Neutrophil (primary cell): ENCODE results near the gene ZNF729.
"Not testable (repeated sequence)": the region's sequence is repeated elsewhere in the genome, so short reads cannot be mapped to it uniquely, and the experiment has no call there.

Experiments used
- H3K27ac ChIP-seq: fragments of 200-600 bp; sonication (generic); 2 replicates; pipeline ENCODE4 v1.5.1; 2016; ENCODE audit warnings: mild to moderate bottlenecking, moderate library complexity
- H3K27me3 ChIP-seq: fragments of 200-600 bp; sonication (generic); 2 replicates; pipeline ENCODE4 v1.6.0; 2016; ENCODE audit warnings: mild to moderate bottlenecking
- H3K36me3 ChIP-seq: fragments of 200-600 bp; sonication (generic); 2 replicates; pipeline ENCODE4 v1.5.1; 2017
- H3K4me1 ChIP-seq, 2 experiments: fragments of 200-600 bp in 1 of 2; sonication (generic) in 1 of 2; 1 replicate in 1 of 2; 2 replicates in 1 of 2; pipeline versions ENCODE4 v1.5.1 to v1.6.1; 2013 to 2016; ENCODE audit warnings: low read depth in 1 of 2, low read length in 1 of 2, mild to moderate bottlenecking in 1 of 2, moderate library complexity in 1 of 2; ENCODE audit not compliant: control insufficient read depth in 1 of 2, insufficient read depth in 1 of 2
- H3K4me3 ChIP-seq, 2 experiments: fragments of 200-600 bp in 1 of 2; sonication (generic) in 1 of 2; 1 replicate in 1 of 2; 2 replicates in 1 of 2; pipeline ENCODE4 v1.5.1; 2013 to 2016; ENCODE audit warnings: low read depth in 1 of 2, low read length in 1 of 2, mild to moderate bottlenecking in 1 of 2, moderate library complexity in 1 of 2
- H3K9me3 ChIP-seq: fragments of 200-600 bp; sonication (generic); 2 replicates; pipeline ENCODE4 v1.5.1; 2016
- CTCF ChIP-seq: fragments of 200-600 bp; sonication (generic); IDR thresholded peaks from 2 replicates; pipeline ENCODE4 v1.5.1; 2016; ENCODE audit warnings: antibody characterized with exemption

Gene ZNF729

GRCh38 chr19:22263121-22263520 lies 23.1 kb upstream of the ZNF729 start:
- Histone ChIP-seq H3K27me3 (no peaks in the 10 kb centered on the region), H3K4me3 (no peak overlapping the region), H3K36me3 (no peaks in the 10 kb centered on the region), H3K4me1 (no peaks in the 10 kb centered on the region), H3K27ac (no peak overlapping the region), H3K9me3 (peaks cover 25% of the 10 kb centered on the region)
- TF ChIP-seq CTCF = no peak

GRCh38 chr19:22321554-22321953 lies 35.3 kb downstream of the ZNF729 start:
- not testable (repeated sequence) for H3K4me1 ChIP-seq, H3K4me3 ChIP-seq, H3K9me3 ChIP-seq, H3K36me3 ChIP-seq, H3K27ac ChIP-seq, H3K27me3 ChIP-seq

GRCh38 chr19:22326219-22326618 lies 40.0 kb downstream of the ZNF729 start:
- no peaks in the 10 kb centered on the region for H3K4me1 ChIP-seq
- peaks cover 19% of the 10 kb centered on the region for H3K9me3 ChIP-seq
- no peak overlapping the region for H3K27ac ChIP-seq
- TF ChIP-seq CTCF = no peak
- H3K27me3 ChIP-seq = no peaks in the 10 kb centered on the region
- H3K4me3 ChIP-seq = no peak overlapping the region
- no peaks in the 10 kb centered on the region for H3K36me3 ChIP-seq

- Histone ChIP-seq H3K36me3 (no peaks in the 10 kb centered on the region), H3K27ac (no peak overlapping the region), H3K27me3 (no peaks in the 10 kb centered on the region), H3K9me3 (peaks cover 19% of the 10 kb centered on the region), H3K4me3 (no peak overlapping the region), H3K4me1 (no peaks in the 10 kb centered on the region)
- no peak for TF ChIP-seq CTCF
Measured at GRCh38 chr19:22327321-22327720, 41.1 kb downstream of the ZNF729 start.

GRCh38 chr19:22331521-22331920 lies 45.3 kb downstream of the ZNF729 start:
- no peak for TF ChIP-seq CTCF
- H3K4me1 ChIP-seq = no peaks in the 10 kb centered on the region
- H3K36me3 ChIP-seq = no peaks in the 10 kb centered on the region
- H3K27me3 ChIP-seq = no peaks in the 10 kb centered on the region
- no peak overlapping the region for H3K27ac ChIP-seq
- H3K9me3 ChIP-seq = peaks cover 30% of the 10 kb centered on the region
- H3K4me3 ChIP-seq = no peak overlapping the region

GRCh38 chr19:22332924-22333323 lies 46.7 kb downstream of the ZNF729 start:
- Histone ChIP-seq H3K36me3 (no peaks in the 10 kb centered on the region), H3K9me3 (peaks cover 30% of the 10 kb centered on the region), H3K4me1 (no peaks in the 10 kb centered on the region), H3K27ac (no peak overlapping the region), H3K27me3 (no peaks in the 10 kb centered on the region), H3K4me3 (no peak overlapping the region)
- TF ChIP-seq CTCF = no peak
